Smooth muscle cell (in vitro differentiated cells): ENCODE data around the gene TMEM88. TPM values are rescaled to one million over a fixed set of nuclear protein-coding genes. Genes with fewer than 3 reads are reported as not detected.

Experiments used
- polyA plus RNA-seq: library from polyadenylated mRNA; unstranded; fragments of >200 nt; fragmentation: Nextera tagmentation; extraction: Ambion mirVana; gene quantifications from 2 replicates; pipeline ENCODE4 v1.2.1, GENCODE V29; 2016
- total RNA-seq: library from RNA; depleted of rRNA; stranded (reverse); fragments of >200 nt; gene quantifications from 2 replicates; pipeline ENCODE4 v1.2.3, GENCODE V29; 2014

The TMEM88 gene
- total and polyA plus RNA-seq, 2 experiments from 2014 or later = 5.1 to 16.1 TPM

Other genes starting within 250 kb of the TMEM88 start
- gene FXR2, start 240.2 kb upstream of the TMEM88 start, total RNA-seq = 22.8 and 31.1 TPM in 2 replicates
- gene FXR2, start 240.2 kb upstream of the TMEM88 start, polyA plus RNA-seq = 50.0 and 50.6 TPM in 2 replicates
- 64.9 and 70.8 TPM in 2 replicates for gene SAT2, start 227.2 kb upstream of the TMEM88 start, total RNA-seq
- gene SAT2, start 227.2 kb upstream of the TMEM88 start, polyA plus RNA-seq = 68.2 and 74.2 TPM in 2 replicates
- gene SHBG, start 224.9 kb upstream of the TMEM88 start, total RNA-seq = not detected in 2 replicates
- gene SHBG, start 224.9 kb upstream of the TMEM88 start, polyA plus RNA-seq = 0.83 and 0.88 TPM in 2 replicates
- gene ATP1B2, start 204.1 kb upstream of the TMEM88 start, total RNA-seq = 0.27 and 0.85 TPM in 2 replicates
- gene ATP1B2, start 204.1 kb upstream of the TMEM88 start, polyA plus RNA-seq = 4.1 and 4.4 TPM in 2 replicates
- gene TP53, start 167.6 kb upstream of the TMEM88 start, total RNA-seq = 25.4 and 55.1 TPM in 2 replicates
- gene TP53, start 167.6 kb upstream of the TMEM88 start, polyA plus RNA-seq = 21.1 and 27.6 TPM in 2 replicates
- gene WRAP53, start 166.6 kb upstream of the TMEM88 start, total RNA-seq = 8.2 and 8.9 TPM in 2 replicates
- 17.1 and 18.9 TPM in 2 replicates for gene WRAP53, start 166.6 kb upstream of the TMEM88 start, polyA plus RNA-seq
- 4.8 and 8.1 TPM in 2 replicates for gene EFNB3, start 149.9 kb upstream of the TMEM88 start, total RNA-seq
- 6.2 and 6.7 TPM in 2 replicates for gene EFNB3, start 149.9 kb upstream of the TMEM88 start, polyA plus RNA-seq
- gene DNAH2, start 137.3 kb upstream of the TMEM88 start, total RNA-seq = 0.49 TPM in 1 of 2 replicates, not detected in the other
- not detected in 2 replicates for gene DNAH2, start 137.3 kb upstream of the TMEM88 start, polyA plus RNA-seq
- gene KDM6B, start 20.8 kb upstream of the TMEM88 start, total RNA-seq = 4.3 and 9.1 TPM in 2 replicates
- 5.8 and 11.1 TPM in 2 replicates for gene KDM6B, start 20.8 kb upstream of the TMEM88 start, polyA plus RNA-seq
- gene NAA38, start 2.5 kb downstream of the TMEM88 start, total RNA-seq = 30.6 and 76.4 TPM in 2 replicates
- 86.1 and 99.4 TPM in 2 replicates for gene NAA38, start 2.5 kb downstream of the TMEM88 start, polyA plus RNA-seq
- 8.6 and 9.3 TPM in 2 replicates for gene CYB5D1, start 2.9 kb downstream of the TMEM88 start, total RNA-seq
- gene CYB5D1, start 2.9 kb downstream of the TMEM88 start, polyA plus RNA-seq = 6.6 and 7.9 TPM in 2 replicates
- 28.5 and 34.9 TPM in 2 replicates for gene CHD3, start 33.7 kb downstream of the TMEM88 start, total RNA-seq
- 16.3 and 23.5 TPM in 2 replicates for gene CHD3, start 33.7 kb downstream of the TMEM88 start, polyA plus RNA-seq
- gene RNF227, start 61.2 kb downstream of the TMEM88 start, total RNA-seq = 3.4 and 5.4 TPM in 2 replicates
- 3.5 and 5.1 TPM in 2 replicates for gene RNF227, start 61.2 kb downstream of the TMEM88 start, polyA plus RNA-seq
- gene KCNAB3, start 74.8 kb downstream of the TMEM88 start, total RNA-seq = 4.6 and 8.7 TPM in 2 replicates
- gene KCNAB3, start 74.8 kb downstream of the TMEM88 start, polyA plus RNA-seq = 4.4 and 5.3 TPM in 2 replicates
- 53.6 and 56.2 TPM in 2 replicates for gene TRAPPC1, start 76.9 kb downstream of the TMEM88 start, total RNA-seq
- gene TRAPPC1, start 76.9 kb downstream of the TMEM88 start, polyA plus RNA-seq = 364 and 392 TPM in 2 replicates
- 11.1 and 23.5 TPM in 2 replicates for gene CNTROB, start 77.1 kb downstream of the TMEM88 start, total RNA-seq
- gene CNTROB, start 77.1 kb downstream of the TMEM88 start, polyA plus RNA-seq = 20.6 and 26.3 TPM in 2 replicates
- gene GUCY2D, start 147.5 kb downstream of the TMEM88 start, total RNA-seq = 0.09 TPM in 1 of 2 replicates, not detected in the other
- 0.30 and 0.57 TPM in 2 replicates for gene GUCY2D, start 147.5 kb downstream of the TMEM88 start, polyA plus RNA-seq
- 0.18 and 0.27 TPM in 2 replicates for gene ALOX15B, start 184.0 kb downstream of the TMEM88 start, total RNA-seq
- gene ALOX15B, start 184.0 kb downstream of the TMEM88 start, polyA plus RNA-seq = 0.69 and 1.1 TPM in 2 replicates
- gene ALOX12B, start 232.7 kb downstream of the TMEM88 start, total RNA-seq = 4.7 and 4.9 TPM in 2 replicates
- gene ALOX12B, start 232.7 kb downstream of the TMEM88 start, polyA plus RNA-seq = 3.0 and 3.7 TPM in 2 replicates